ENCODE data around the gene LONP1.

The LONP1 gene

GRCh38 chr19:5676105-5676771 is 43.7 kb downstream of the LONP1 start:
- no peak overlapping the region for H3K4me3 ChIP-seq (ENCODE audit: low read depth, low read length)
- no peak for DNase-seq (ENCODE audit: low read depth)
- no peak for TF ChIP-seq CTCF (IDR thresholded peaks at IDR 0.05; ENCODE audit: low read depth, low read length, missing control alignments)

- no peak for DNase-seq (ENCODE audit: low read depth)
- H3K4me3 ChIP-seq (ENCODE audit: low read depth, low read length): no peak overlapping the region
- no peak for TF ChIP-seq CTCF (IDR thresholded peaks at IDR 0.05; ENCODE audit: low read depth, low read length, missing control alignments)
Measured at GRCh38 chr19:5674714-5675113, 45.2 kb downstream of the LONP1 start.

- DNase-seq (ENCODE audit: low read depth): no peak
- TF ChIP-seq CTCF (IDR thresholded peaks at IDR 0.05; ENCODE audit: low read depth, low read length, missing control alignments): no peak
- no peak overlapping the region for H3K4me3 ChIP-seq (ENCODE audit: low read depth, low read length)
Measured at GRCh38 chr19:5673752-5674151, 46.2 kb downstream of the LONP1 start.

GRCh38 chr19:5672708-5673459 is 47.1 kb downstream of the LONP1 start:
- no peak for DNase-seq (ENCODE audit: low read depth)
- no peak for TF ChIP-seq CTCF (IDR thresholded peaks at IDR 0.05; ENCODE audit: low read depth, low read length, missing control alignments)
- no peak overlapping the region for H3K4me3 ChIP-seq (ENCODE audit: low read depth, low read length)

GRCh38 chr19:5671600-5671999 is 48.3 kb downstream of the LONP1 start:
- no peak overlapping the region for H3K4me3 ChIP-seq (ENCODE audit: low read depth, low read length)
- no peak for DNase-seq (ENCODE audit: low read depth)
- TF ChIP-seq CTCF (IDR thresholded peaks at IDR 0.05; ENCODE audit: low read depth, low read length, missing control alignments): no peak

- no peak for TF ChIP-seq CTCF (IDR thresholded peaks at IDR 0.05; ENCODE audit: low read depth, low read length, missing control alignments)
- no peak for DNase-seq (ENCODE audit: low read depth)
- H3K4me3 ChIP-seq (ENCODE audit: low read depth, low read length): no peak overlapping the region
Measured at GRCh38 chr19:5669212-5669611, 50.7 kb downstream of the LONP1 start.
